ENCODE data around the gene TM9SF2. TPM values are rescaled to one million over a fixed set of nuclear protein-coding genes. Genes with fewer than 3 reads are reported as not detected.

The TM9SF2 gene
- total and polyA plus RNA-seq, 2 experiments from 2014 or later: 60.5 to 130 TPM

DNA sequence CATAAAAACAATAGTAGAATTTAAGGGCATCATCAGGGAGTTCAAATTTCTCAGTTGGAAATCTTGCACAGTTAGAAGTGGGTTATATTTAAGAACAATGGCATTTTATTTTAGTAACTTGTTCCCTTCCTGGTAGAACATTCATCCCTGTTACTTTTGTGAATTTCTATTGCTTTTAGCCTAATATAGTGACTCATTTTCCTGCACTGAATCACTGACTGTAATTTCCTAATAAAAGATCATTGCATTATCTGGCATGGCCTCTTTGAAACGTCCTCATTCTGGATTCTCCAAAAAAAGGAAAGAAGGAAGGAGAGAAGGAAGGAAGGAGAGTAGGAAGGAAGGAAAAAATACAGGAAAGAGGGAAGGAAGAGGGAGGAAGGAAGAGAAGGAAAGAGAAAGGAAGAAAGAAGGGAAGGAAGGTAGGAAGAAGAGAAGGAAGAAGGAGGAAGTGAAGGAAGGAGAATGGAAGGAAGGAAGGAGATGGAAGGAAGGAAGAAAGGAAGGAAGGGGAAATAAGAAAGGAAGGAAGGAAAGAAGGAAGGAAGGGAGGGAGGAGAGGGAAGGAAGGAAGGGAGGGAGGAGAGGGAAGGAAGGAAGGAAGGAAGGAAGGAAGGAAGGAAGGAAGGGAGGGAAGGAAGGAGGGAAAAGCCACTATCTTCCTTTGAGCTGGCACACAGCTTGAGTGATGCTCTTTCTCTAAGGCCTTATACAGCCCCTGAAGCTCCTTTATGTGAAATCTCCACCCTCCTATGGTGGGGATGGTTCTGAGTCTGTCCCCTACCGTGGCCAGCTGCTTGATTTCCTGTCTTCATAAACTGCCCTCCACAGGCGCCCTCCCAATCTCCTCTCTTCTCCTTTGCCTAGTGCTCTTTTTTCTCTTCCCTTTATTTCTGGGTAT is 29.8 kb upstream of the TM9SF2 start:
- H3K4me3 ChIP-seq: no peak overlapping the region
- no peak overlapping the region for H3K27ac ChIP-seq
- DNase-seq (ENCODE audit: low read depth in 1 of 2, low spot score in 1 of 2): peak in 1 of 2 donors; percentile 30
- no peaks in the 10 kb centered on the region for H3K27me3 ChIP-seq
- no peaks in the 10 kb centered on the region for H3K36me3 ChIP-seq
- H3K4me1 ChIP-seq (ENCODE audit: low read depth): no peaks in the 10 kb centered on the region
- H3K9me3 ChIP-seq (ENCODE audit: low read depth): no peaks in the 10 kb centered on the region
- TF ChIP-seq, protein P1, sequence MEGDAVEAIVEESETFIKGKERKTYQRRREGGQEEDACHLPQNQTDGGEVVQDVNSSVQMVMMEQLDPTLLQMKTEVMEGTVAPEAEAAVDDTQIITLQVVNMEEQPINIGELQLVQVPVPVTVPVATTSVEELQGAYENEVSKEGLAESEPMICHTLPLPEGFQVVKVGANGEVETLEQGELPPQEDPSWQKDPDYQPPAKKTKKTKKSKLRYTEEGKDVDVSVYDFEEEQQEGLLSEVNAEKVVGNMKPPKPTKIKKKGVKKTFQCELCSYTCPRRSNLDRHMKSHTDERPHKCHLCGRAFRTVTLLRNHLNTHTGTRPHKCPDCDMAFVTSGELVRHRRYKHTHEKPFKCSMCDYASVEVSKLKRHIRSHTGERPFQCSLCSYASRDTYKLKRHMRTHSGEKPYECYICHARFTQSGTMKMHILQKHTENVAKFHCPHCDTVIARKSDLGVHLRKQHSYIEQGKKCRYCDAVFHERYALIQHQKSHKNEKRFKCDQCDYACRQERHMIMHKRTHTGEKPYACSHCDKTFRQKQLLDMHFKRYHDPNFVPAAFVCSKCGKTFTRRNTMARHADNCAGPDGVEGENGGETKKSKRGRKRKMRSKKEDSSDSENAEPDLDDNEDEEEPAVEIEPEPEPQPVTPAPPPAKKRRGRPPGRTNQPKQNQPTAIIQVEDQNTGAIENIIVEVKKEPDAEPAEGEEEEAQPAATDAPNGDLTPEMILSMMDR (IDR thresholded peaks at IDR 0.05; ENCODE audit: low read depth, low read length): no peak

DNA sequence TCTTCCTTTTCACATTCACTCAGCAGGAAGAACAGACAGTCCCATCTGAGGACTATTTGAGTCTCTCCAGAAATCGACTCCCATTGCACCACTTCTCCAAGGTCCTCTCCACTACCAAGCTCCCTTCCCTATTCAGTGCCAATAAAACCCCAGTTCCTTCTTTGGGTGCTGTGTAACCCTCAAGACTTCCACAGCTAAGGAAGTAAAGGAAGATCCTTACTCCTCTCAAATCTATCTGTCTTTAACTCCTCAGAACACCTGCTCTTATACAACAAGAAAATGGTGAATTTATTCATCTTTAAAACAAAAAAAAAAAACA is 29.2 kb upstream of the TM9SF2 start:
- no peaks in the 10 kb centered on the region for H3K36me3 ChIP-seq
- no peaks in the 10 kb centered on the region for H3K4me1 ChIP-seq (ENCODE audit: low read depth)
- H3K4me3 ChIP-seq: no peak overlapping the region
- no peak overlapping the region for H3K27ac ChIP-seq
- no peaks in the 10 kb centered on the region for H3K27me3 ChIP-seq
- TF ChIP-seq, protein P1 (IDR thresholded peaks at IDR 0.05; ENCODE audit: low read depth, low read length): no peak
- H3K9me3 ChIP-seq (ENCODE audit: low read depth): no peaks in the 10 kb centered on the region
- no peak for DNase-seq (ENCODE audit: low read depth in 1 of 2, low spot score in 1 of 2)

DNA sequence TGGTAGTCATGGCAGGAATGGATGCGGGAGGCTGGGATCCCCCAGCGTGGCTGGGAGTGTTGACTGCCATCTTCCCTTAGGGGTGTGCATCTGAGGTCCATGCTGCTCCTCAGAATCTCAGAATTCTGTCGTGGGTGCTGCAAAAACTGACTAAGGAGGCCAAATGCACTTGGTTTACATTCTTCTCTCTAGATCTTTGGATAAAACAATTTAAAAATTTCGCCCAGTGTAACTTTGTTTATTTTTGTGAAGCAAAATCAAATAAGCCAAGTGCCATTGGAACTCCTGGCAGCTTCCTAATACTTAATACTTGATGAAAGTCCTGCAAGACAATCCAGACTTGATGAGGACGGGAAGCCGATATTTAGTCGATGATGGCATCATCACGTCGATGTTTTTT is 27.8 kb upstream of the TM9SF2 start:
- no peaks in the 10 kb centered on the region for H3K9me3 ChIP-seq (ENCODE audit: low read depth)

DNA sequence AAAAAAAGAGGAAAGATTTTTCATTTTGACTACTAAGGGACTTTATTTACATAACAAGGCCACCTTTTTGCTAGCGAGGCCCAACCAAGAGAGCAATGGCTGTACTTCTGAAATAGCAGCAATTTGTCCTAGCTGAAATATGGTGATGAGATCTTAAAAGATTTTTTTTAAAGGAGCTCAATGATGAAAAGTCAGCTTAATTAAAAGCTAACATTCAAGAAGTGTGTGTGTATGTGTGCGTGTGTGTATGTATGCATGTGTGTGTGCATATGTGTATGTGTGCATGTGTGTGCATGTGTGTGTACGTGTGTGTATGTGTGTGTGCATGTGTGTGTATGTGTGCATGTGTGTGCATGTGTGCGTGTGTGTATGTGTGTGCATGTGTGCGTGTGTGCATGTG is 24.6 kb upstream of the TM9SF2 start:
- DNase-seq (ENCODE audit: low read depth in 1 of 2, low spot score in 1 of 2): no peak
- Histone ChIP-seq H3K4me3 (no peak overlapping the region), H3K36me3 (no peaks in the 10 kb centered on the region), H3K9me3 (ENCODE audit: low read depth) (no peaks in the 10 kb centered on the region), H3K27me3 (no peaks in the 10 kb centered on the region), H3K4me1 (ENCODE audit: low read depth) (no peaks in the 10 kb centered on the region), H3K27ac (no peak overlapping the region)
- TF ChIP-seq, protein P1 (IDR thresholded peaks at IDR 0.05; ENCODE audit: low read depth, low read length): no peak

More for the DNA sequence above, 27.8 kb upstream of the TM9SF2 start:
- H3K4me3 ChIP-seq: no peak overlapping the region
- TF ChIP-seq, protein P1 (IDR thresholded peaks at IDR 0.05; ENCODE audit: low read depth, low read length): no peak
- no peaks in the 10 kb centered on the region for H3K36me3 ChIP-seq
- no peaks in the 10 kb centered on the region for H3K27me3 ChIP-seq
- no peak for DNase-seq (ENCODE audit: low read depth in 1 of 2, low spot score in 1 of 2)
- no peak overlapping the region for H3K27ac ChIP-seq
- H3K4me1 ChIP-seq (ENCODE audit: low read depth): no peaks in the 10 kb centered on the region

DNA sequence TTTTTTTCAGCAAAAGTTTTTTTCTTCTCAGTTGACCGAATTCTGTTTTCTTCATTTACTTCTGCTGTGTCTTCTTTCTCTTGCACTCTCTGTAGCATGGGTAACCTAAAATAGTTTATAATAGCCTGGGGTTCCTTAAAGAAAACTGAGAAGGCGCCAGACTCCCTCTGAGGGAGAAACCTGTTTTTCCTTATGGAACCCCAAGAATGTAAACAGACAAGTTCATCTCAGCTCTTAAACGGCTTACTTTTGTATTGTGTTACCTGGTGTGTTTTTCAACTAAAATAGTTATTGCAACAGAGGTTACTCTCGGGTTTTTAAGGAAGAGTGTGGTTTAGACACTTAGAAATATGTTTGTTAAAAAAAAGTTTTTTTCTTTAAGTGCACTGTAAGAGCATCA is 23.8 kb upstream of the TM9SF2 start:
- Histone ChIP-seq H3K4me1 (ENCODE audit: low read depth) (no peaks in the 10 kb centered on the region), H3K36me3 (no peaks in the 10 kb centered on the region), H3K27me3 (no peaks in the 10 kb centered on the region), H3K27ac (no peak overlapping the region), H3K4me3 (no peak overlapping the region), H3K9me3 (ENCODE audit: low read depth) (no peaks in the 10 kb centered on the region)
- TF ChIP-seq, protein P1 (IDR thresholded peaks at IDR 0.05; ENCODE audit: low read depth, low read length): no peak
- DNase-seq (ENCODE audit: low read depth in 1 of 2, low spot score in 1 of 2): no peak
